Activated T-cell treated with anti-CD3 and anti-CD28 coated beads for 4 hours (primary cell): ENCODE measurements around the gene RNF114.
"Not testable (repeated sequence)": the region's sequence is repeated elsewhere in the genome, so short reads cannot be mapped to it uniquely, and the experiment has no call there.

Source experiments
- DNase-seq: peaks from one replicate; pipeline ENCODE4 v3.0.0-alpha.2; 2020

RNF114 gene

DNA sequence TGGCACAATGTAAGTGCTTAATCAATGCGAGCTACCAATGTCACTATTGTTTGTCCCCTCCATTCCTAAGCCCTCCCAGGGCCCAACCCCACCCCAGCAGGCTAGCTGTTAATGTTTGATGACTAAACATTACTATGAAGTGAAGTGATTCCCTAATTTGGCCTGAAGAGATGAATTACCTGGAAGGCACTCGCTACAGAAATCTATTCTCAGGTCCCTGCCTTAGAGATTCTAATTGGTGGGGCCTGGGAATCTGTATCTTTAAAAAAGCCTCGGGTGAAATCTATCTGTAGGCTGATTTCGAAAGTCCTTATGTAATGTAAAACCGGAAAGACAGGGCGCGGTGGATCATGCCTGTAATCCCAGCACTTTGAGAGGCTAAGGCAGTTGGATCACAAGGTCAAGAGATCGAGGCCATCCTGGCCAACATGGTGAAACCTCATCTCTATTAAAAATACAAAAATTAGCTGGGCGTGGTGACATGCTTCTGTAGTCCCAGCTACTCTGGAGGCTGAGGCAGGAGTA lies 29.6 kb downstream of the RNF114 start:
- no peak for DNase-seq

DNA sequence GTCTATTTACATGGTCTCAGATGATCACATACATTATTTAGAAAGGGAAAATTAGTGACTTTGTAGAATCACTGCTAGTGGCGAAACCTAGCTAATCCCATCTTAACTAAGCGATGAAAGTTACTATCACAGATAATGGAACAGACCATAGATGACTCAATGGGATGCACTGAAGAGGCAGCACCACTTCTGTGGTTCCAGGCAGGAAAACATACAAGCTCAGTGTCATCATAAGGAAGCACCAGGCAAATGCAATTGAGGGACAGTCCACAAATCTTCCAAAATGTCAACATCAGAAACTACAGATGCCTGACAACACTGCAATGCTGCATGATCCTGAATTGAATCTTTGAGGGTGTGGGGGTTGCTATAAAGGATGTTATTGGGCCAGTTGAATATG lies 30.7 kb downstream of the RNF114 start:
- DNase-seq, result no peak

DNA sequence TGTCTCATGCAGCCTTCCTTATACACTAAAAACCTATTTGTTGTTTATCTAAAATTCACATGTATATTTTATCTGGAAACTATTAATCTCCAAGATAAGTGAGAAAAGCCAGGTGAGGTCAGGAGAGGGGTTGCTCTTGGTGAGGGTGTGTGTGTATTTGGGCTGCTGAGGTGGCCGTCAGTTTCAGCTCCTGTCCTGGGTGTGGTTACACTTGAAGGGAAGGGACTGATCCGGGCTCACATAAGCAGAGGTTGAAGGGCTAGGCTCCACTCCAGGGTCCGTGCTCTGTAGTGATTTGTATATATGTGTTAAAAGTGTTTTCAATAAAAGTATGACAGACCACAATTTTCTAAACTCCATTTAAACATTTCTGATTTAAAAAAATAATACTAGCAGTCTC lies 33.0 kb downstream of the RNF114 start:
- no peak for DNase-seq

DNA sequence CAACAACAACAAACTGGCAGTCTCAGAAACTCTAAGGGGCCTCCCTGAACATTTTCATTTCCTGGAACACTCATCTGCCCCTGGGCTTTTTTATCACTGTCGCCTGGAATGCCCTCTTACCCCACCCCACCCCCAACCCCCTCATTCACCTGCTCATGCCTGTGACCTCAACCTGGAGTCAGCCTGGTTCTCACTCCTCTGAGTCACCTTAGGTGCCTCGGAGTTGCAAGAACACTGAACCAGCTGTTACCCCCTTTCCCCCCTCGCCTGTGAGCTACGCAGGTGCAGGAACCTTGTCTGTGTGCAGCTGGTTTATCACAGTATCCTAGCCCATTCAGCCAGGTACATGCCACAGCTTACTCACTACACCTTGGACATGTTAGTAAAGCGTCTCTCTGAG lies 33.7 kb downstream of the RNF114 start:
- DNase-seq, result no peak

DNA sequence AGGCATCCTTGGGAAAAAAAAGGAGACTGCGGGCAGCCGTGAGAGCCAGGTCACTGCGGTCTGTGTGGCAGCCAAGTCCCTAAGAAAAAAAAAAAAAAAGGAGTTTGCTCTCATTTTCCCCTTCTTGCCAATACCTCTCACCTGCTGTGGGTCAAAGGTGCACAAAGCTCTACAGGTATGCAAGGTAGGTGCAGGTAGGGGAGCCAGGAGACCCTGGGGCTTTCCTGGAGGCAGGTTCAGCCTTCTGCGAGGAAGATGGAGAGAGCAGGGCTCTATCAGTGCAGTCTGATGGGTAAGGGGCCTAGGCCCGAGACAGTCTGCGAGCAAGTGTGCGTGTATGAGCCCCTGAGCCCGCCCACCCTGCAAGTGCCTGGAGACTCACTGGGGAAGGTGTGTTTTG lies 34.3 kb downstream of the RNF114 start:
- DNase-seq, result no peak

DNA sequence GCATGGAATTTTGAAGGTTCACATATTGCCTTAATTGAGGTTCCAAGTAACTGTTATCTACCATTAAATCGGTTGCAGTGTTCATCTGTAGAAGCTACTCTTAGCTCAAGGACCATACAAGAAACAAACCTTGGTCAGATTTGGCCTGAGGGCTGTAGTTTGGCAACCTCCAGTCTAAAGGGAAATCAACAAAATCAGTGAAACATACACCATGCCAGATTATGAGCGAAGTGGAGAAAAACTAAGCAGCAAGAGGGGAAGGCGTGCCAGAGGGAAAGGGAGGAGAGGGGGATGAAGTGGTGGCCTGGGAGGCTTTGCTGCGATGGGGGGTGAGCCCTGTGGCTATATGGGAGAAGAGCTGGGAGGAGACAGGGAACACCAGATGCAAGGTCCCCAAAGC lies 37.8 kb downstream of the RNF114 start:
- no peak for DNase-seq

DNA sequence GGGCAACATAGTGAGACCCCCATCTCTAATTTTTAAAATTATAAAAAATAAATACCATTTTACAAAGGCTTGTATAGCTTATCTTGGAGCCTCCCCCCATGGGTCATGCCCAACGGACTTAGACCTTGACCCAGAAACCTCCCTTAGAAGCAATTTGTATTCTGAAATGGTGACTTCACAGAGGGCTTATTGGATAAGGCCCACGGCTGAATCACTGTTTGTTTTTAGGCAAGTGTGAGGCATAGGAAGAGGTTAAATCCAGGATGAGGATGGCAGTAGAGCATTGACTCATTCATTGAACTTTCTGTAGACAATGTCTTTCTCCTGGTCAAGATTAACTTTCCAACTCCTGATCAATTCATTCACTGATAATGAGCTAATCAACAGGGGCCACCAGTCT lies 40.3 kb downstream of the RNF114 start:
- no peak for DNase-seq

DNA sequence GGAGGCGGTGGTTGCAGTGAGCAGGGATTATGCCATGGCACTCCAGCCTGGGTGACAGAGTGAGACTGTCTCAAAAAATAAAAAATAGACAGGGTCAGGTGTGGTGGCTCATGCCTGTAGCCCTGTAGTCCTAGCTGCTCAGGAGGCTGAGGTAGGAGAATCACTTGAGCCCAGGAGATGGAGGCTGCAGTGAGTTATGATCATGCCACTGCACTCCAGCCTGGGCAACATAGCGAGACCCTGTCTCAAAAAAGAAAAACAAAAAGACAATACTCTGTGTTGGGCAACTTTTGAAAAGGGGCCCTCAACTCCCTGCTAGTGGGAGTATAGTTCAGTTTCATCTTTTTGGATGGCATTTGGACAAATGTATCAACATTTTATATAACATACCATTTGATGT lies 41.5 kb downstream of the RNF114 start:
- DNase-seq, result not testable (repeated sequence)

DNA sequence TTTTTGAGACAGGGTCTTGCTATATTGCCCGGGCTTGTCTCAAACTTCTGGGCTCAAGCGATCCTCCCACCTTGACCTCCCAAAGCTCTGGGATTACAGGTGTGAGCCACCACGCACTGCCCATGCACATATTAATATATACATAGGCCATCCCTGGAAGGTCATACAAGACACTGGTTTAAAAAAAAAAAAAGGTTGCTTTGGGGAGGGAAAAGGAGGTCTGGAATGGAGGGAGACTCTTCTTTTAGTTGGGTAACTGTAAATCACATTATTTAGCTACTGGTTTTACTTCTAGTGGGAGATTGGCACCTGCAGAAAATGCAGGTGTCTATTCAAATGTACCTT lies 42.5 kb downstream of the RNF114 start:
- DNase-seq, result no peak

DNA sequence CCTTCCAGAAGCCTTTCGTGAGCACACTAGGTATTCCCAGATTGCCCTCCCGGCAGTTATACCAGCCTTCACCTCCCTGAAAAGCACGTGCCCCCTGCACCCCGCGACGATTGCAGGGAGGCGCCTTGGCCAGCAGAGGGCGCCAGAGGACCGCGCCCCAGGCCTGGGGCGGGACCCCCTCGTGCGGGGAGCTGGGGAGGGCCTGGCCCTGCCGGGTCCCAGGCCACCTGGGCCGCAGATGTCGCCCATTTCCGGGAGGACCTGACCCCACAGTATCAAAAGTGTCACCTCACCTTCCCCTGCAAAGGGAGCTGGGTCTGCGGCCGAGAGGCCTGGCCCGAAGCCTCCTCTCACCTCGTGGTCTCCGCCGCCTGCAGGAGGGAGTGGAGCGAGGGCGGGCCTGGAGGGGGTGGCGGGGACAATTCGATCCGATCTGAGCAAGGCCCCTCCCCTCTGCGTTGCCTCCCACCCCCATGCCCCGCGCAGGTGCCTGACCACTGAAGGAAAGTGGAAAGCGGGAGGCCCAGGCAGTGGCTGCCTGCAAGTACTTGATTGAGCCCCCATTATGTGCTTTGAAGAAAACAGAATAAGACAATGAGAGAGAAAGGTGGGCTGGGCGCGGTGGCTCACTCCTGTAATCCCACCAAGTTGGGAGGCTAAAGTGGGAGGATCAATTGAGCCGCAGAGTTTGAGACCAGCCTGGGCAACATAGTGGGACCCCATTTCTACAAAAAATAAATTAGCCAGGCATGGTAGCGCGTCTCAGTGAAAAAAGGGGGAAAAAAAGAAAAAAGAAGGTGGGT lies 43.0 kb downstream of the RNF114 start:
- peak; percentile 64 for DNase-seq

DNA sequence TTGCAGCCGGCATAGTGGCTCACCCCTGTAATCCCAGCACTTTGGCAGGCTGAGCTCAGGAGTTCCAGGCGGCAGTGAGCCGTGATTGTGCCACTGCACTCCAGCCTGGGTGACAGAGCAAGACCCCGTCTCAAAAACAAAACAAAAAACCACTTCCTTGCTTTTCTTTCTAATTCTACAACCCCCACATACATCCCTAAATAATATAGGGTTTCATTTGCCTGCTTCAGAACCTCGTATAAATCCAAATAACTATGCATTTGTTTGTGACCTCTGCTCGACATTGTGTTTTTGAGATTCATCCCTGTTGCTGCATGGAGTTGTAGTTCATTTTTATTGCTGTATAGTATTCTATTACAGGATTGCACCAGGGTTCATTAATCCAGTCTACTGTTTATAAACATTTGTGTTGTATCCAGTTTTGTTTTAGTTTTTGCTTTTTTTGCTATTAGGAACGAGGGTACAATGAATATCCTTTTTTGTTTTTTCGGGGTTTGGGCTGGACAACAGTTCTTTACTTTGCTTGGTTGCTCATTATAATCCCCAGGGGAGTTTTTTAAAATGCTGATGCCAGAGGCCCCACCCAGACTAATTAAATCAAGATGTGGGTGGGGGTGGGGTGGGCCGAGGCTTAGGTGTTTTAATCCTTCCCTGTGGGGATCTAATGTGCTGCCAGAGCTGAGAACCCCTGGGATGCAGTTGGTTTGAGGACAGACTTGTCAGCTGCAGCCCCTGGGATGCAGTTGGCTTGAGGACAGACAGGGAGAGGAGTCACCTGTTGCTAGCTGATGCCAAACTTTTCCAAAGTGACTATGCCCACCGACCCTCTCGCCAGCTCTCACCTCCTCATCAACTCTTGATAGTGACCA lies 44.2 kb downstream of the RNF114 start:
- no peak for DNase-seq

DNA sequence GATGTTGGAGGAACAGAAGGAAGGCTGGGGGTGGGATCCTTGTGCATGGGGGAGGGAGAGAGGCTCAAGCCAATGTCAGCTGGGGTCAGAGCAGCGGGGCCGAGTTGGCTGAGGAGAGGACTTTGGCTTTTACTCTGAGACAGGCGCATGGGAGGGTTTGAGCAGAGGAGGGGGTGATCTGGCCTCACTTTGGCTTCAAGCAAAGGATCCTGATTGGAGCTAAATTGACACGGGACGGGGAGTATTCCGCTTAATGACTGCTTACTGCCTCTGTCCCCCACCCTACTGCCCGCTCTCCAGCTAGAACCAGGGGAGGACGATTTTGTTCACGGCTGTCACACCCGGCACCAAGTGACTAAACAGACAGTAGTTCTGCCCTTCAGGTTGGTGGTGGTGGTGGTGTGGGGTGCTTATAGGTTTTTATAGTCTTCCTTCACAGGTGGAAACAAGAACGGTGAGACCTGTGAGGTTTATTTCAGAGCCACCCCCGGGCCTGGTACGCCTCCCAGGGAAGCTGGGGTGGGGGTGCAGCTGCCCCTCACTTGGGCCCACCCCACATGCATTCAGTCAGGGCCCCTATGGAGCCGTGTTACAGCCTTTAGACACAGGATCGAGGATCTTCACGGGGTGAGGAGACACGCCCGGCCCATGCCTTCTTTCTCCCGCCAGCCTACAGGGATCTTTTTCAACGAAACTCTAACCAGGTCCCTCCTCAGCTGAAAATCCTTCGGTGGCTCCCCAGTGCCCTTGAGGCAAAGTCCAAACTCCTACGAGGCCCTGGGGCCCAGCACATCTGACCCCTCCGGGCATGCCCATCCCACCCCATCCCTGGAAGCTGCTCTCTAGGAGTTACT lies 45.2 kb downstream of the RNF114 start:
- DNase-seq, result no peak

DNA sequence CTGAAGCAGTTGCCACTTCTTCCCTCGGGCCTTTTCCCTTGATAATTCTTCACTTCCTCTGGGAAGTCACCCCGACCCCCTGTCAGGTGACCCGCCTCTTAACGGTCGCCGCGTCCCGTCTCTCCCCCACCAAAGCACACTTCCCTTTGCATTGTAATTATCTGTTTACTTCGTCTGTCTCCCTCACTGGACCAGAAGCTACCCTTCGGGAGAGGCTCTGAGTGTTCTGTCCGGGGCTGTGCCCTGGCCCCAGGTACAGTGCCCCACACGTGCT lies 45.8 kb downstream of the RNF114 start:
- DNase-seq, result no peak

DNA sequence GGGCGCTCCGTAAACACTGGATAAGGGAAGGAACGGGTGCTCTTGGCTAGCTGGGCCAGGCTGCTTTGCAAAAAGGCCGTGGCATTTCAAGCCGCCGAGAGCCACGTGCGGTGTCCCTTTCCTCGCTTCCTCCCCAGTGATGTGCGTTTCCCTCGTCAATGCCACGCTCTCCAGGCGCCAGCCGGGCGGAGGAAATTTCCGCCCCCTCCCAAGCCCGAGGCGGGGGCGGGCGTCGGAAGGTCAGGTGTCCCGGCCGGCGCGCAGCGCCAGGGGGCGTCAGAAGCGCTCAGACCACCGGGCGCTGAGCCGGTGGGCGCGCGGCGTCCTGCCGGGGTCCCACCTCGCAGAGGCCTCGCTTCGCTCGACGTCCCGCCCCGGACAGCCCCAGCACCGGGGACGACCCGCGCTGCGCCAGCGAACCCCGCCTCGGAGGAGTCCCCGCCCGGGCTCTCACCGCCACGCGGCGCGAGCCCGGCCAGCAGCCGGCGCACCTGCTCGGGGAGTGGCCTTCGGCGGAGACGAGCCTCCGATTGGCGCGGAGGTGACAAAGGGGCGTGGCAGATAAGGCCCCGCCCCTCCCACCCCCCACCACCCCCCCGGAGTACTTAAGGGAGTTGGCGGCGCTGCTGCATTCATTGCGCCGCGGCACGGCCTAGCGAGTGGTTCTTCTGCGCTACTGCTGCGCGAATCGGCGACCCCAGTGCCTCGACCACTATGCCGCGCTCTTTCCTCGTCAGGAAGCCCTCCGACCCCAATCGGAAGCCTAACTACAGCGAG lies 46.3 kb downstream of the RNF114 start, which contains the start of gene SNAI1:
Gene SNAI1, plus strand, starts transcription at position 635 of the 777 bp plus-strand sequence. Its CDS starts 80 bp downstream, at position 715.
- peak; percentile 66 for DNase-seq

DNA sequence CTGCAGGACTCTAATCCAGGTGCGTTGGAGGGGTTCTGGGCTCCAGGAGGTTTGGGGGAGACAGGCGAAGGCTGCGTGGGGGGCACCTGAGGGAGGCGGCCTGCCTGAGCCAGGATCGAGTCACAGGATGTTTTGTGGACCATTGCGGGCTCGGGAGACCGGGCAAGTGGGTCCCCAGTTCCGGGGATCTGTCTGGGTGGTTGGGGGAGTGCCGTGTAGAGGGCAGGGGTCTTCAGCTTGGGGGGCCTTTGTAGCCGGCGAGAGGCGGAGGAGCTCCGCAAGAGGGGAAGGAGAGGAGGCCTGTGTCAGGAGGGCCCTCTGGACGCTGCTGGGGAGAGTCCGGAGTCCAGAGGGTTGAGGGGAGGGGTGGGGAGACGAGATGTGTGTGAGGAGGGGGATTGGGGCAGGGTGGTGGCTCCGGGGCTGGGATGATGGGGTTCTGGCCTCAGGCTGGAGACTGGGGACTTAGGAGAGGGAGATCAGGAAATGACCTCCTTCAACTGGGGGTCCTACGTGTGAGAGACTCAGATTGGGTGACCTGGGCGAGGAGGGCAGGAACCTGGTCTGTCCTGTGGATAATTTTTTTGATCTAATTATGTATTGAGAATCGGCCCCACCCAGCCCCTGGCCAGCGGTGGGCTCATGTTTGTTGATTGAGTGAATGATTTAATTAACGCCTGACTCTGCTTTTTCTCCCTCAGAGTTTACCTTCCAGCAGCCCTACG lies 47.1 kb downstream of the RNF114 start:
- no peak for DNase-seq

DNA sequence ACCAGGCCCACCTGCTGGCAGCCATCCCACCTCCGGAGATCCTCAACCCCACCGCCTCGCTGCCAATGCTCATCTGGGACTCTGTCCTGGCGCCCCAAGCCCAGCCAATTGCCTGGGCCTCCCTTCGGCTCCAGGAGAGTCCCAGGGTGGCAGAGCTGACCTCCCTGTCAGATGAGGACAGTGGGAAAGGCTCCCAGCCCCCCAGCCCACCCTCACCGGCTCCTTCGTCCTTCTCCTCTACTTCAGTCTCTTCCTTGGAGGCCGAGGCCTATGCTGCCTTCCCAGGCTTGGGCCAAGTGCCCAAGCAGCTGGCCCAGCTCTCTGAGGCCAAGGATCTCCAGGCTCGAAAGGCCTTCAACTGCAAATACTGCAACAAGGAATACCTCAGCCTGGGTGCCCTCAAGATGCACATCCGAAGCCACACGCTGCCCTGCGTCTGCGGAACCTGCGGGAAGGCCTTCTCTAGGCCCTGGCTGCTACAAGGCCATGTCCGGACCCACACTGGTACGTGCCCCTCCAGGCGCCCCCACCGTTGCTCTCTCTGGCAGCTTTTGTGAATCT lies 47.7 kb downstream of the RNF114 start:
- DNase-seq, result no peak

DNA sequence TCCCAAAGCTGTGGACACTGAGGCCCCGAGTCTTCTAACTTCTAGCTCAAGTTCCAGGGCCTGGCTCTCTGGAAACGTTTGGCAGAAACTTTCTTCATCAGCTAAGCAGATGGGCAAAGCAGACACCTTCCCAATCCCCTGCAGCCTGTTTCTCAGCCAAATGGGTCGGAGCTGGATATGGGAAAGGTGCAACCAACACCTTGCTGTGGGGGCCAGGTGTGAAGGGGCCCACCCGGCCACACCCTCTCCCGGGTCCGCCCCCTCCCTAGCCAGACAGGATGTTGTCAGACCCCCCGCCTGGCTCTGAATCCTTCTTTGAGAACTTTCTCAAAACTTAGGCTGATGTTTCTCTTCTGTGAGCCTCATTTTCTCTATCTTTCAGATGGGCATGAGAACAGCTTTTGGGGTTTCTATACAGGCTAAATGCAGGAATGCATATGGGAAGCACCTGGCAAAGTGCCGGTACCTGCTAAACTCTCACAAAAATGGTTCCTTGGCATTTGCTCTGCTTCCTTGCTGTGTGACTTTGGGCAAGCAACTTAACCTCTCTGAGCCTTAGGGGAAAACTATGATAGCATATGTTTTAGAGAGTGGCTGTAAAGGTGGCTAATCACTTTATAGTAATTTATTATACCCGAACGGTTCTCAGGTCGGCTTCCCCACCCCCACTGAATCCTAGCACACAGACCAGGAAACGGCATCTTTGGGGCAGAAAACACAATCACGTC lies 48.4 kb downstream of the RNF114 start:
- DNase-seq, result no peak

DNA sequence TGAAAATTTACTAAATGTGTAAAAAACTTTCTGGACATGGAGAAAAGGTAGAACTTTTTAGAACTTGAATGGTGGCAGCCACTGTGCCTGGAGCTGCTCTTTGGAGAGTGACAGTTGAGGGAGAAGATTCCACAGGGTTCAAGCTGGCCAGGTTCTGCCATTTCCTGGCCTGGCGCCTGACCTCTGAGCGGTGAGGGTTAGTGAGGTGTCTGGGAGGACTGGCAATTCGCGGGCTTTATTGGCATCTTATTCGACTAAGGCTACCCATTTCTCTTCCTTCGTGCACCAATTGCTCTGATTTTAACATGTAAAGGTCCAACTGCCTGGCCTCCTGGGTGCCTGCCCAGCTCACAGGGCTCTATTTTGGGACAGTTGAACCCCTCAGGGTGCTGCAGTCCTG lies 49.0 kb downstream of the RNF114 start:
- no peak for DNase-seq

DNA sequence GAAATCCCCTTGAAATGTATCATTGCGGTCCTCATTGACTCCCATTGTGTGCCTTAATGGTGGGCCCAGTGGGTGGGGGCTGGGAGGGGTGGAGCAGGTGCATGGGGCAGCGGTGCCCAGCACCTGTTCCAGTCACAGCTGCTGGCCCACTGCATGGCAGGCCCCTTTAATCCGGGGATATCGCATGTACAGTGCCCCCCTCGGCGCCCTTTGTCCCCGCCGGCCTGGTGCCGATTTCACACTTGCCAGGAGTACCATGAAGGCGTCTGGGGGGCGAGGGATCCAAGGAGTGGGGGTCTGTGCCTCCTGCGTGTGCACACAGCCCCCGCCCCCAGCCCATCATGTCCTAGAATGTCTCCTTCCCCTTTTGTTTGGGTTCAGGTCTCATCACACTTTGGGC lies 49.4 kb downstream of the RNF114 start:
- no peak for DNase-seq

DNA sequence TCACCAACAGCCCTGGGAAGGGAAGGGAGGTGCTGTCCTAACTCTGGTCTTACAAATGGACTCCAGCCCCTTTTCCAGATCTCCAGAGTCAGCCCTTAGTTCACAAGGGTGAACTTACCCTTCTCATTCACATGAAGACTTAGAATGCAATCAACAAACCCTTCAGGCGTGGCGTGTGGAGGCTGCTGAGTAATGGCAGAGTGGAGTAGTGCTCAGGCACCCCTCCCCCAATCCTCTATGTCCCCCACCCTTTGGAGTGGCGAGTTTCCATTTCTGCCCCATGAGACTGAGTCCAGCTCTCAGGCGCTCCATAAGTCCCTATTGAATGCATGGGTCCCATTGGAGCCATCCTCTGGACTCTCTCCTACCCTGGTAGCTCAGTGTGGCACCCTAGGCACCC lies 49.9 kb downstream of the RNF114 start:
- DNase-seq, result no peak
